OCI-LY7 (cell line): Measurements from ENCODE around the gene SLC35A3. TPM values are rescaled to one million over a fixed set of nuclear protein-coding genes. Genes with fewer than 3 reads are reported as not detected.

Experiments used
- BruUV-seq: library from RNA; stranded (reverse); fragments of 400-500 nt; replicated peaks from 2 replicates; lab custom pipeline; 2021; lab: Mats Ljungman, UMichigan
- CTCF ChIA-PET: fragments of 300-600 bp; sonication (Branson Sonifier 250); formaldehyde crosslinking; loops from one replicate; lab custom pipeline; 2022; ENCODE audit warnings: antibody characterized with exemption; ENCODE audit not compliant: unreplicated experiment; lab: Charles Lee
- POLR2A ChIA-PET: fragments of 300-600 bp; sonication (Branson Sonifier 250); formaldehyde crosslinking; loops from one replicate; lab custom pipeline; 2022; ENCODE audit warnings: antibody characterized with exemption; lab: Charles Lee
- DNase-seq: peaks from one replicate; pipeline ENCODE4 v3.0.0-alpha.2; 2015; ENCODE audit warnings: low spot score
- H2AFZ ChIP-seq: fragments of 200-600 bp; sonication (generic), shearing (Covaris generic); 2 replicates; pipeline ENCODE4 v1.6.1; 2014; ENCODE audit warnings: mild to moderate bottlenecking, antibody characterized with exemption, low read length, moderate library complexity
- H3K27ac ChIP-seq: fragments of 200-600 bp; sonication (generic); 2 replicates; pipeline ENCODE4 v1.5.1; 2014; ENCODE audit warnings: mixed run types, low read depth, mild to moderate bottlenecking, moderate library complexity, low read length, inconsistent platforms; ENCODE audit not compliant: poor library complexity, severe bottlenecking
- H3K36me3 ChIP-seq: fragments of 200-600 bp; sonication (generic); 2 replicates; pipeline ENCODE4 v1.6.1; 2014; ENCODE audit warnings: mild to moderate bottlenecking, antibody characterized with exemption, low read length, moderate library complexity, mixed read lengths; ENCODE audit not compliant: insufficient read depth
- H3K4me1 ChIP-seq: fragments of 200-600 bp; sonication (generic); 2 replicates; pipeline ENCODE4 v1.5.1; 2014; ENCODE audit warnings: mild to moderate bottlenecking, low read length; ENCODE audit not compliant: insufficient read depth, poor library complexity, severe bottlenecking
- H3K4me2 ChIP-seq: fragments of 200-600 bp; sonication (generic); 2 replicates; pipeline ENCODE4 v1.6.1; 2014; ENCODE audit warnings: mild to moderate bottlenecking, low read length
- H3K4me3 ChIP-seq: fragments of 200-600 bp; sonication (generic); 2 replicates; pipeline ENCODE4 v1.5.1; 2014; ENCODE audit warnings: mild to moderate bottlenecking, low read depth, low read length; ENCODE audit not compliant: poor library complexity, severe bottlenecking
- H3K79me2 ChIP-seq: fragments of 200-600 bp; sonication (generic); 2 replicates; pipeline ENCODE4 v1.6.1; 2016; ENCODE audit warnings: low read depth, mild to moderate bottlenecking, low read length, moderate library complexity, mixed read lengths; ENCODE audit not compliant: insufficient read depth
- H3K9me2 ChIP-seq: fragments of 200-600 bp; sonication (generic); 2 replicates; pipeline ENCODE4 v1.6.1; 2016; ENCODE audit warnings: mild to moderate bottlenecking, low read length, mixed read lengths; ENCODE audit not compliant: insufficient read depth
- H3K9me3 ChIP-seq: fragments of 200-600 bp; sonication (generic); 2 replicates; pipeline ENCODE4 v1.6.1; 2014; ENCODE audit warnings: mild to moderate bottlenecking, mixed run types, low read length, mixed read lengths
- H4K20me1 ChIP-seq: fragments of 200-600 bp; sonication (generic); 2 replicates; pipeline ENCODE4 v1.6.1; 2014; ENCODE audit warnings: mild to moderate bottlenecking, antibody characterized with exemption, low read length, moderate library complexity, mixed read lengths; ENCODE audit not compliant: insufficient read depth
- EZH2phosphoT487 ChIP-seq: fragments of 200-600 bp; sonication (generic); IDR thresholded peaks from 2 replicates; pipeline ENCODE4 v1.6.1; 2018; ENCODE audit warnings: low read depth, borderline replicate concordance, mild to moderate bottlenecking, mixed run types, antibody characterized with exemption, low read length, moderate library complexity, mixed read lengths
- intact Hi-C: fragments of 100-400 bp; cut with micrococcal nuclease; formaldehyde crosslinking; loops from one replicate; pipeline ENCODE4 v1.10.0; 2022; ENCODE audit not compliant: unreplicated experiment
- total RNA-seq, 2 experiments: library from RNA; depleted of rRNA in 1 of 2; stranded (reverse); fragments of >200 nt in 1 of 2; shearing (Covaris generic) in 1 of 2; gene quantifications; 2 replicates each; pipeline ENCODE4 v1.2.3, GENCODE V29; 2014 to 2022
- TF ChIP-seq, protein P1 (sequence below): fragments of 200-600 bp; sonication (generic); conservative IDR thresholded peaks from 2 replicates; pipeline ENCODE4 v1.5.1; 2014; ENCODE audit warnings: mild to moderate bottlenecking, antibody characterized with exemption, low read length, moderate library complexity, mixed read lengths

The SLC35A3 gene
- total RNA-seq, 2 experiments from 2014 or later: 24.8 to 26.8 TPM

DNA sequence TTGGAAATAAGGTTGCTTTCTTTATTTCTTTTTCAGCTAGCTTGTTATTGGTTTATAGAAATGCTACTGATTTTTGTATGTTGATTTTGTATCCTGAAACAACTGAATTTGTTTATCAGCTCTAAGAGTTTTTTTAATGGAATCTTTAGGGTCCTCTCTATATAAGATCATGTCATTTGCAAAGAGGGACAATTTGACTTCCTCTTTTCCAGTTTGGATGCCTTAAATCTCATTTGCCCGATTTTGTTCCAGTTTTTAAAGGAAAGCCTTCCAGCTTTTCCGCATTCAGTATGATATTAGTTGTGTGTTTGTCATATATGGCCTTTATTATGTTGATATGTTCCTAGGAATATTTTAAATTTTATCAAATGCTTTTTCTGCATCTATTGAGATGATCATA, 31.7 kb downstream of the SLC35A3 start:
- CTCF ChIA-PET: no interaction called here
- H3K36me3 ChIP-seq: peaks cover 43% of the 10 kb centered on the region
- POLR2A ChIA-PET: interaction anchor here (0.6 kb wide), 1 partner anchor 150 kb away, joined by 5 read pairs; no protein-coding TSS in a partner anchor

DNA sequence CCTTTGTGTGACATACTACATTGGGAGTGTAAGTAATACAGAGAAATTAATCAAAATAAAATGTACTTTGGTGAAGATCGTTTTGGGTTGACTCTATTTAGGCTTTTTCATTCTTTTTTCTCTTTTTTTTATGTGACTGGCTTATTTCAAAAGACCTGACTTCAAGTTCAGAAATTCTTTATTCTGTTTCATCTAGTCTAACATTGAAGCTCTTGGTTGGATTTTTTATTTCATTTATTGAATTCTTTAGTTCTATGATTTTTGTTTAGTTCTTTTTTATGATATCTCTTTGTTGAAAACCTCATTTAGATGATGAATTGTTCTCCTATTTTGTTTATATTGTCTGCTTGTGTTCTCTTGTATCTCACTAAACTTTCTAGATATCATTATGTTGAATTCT, 35.6 kb downstream of the SLC35A3 start:
- peaks cover 25% of the 10 kb centered on the region; the same call in 1 of the 2 replicates for H3K79me2 ChIP-seq
- BruUV-seq: no TSS peak
- no peak overlapping the region for H3K4me3 ChIP-seq
- H3K4me2 ChIP-seq: no peak overlapping the region
- H3K36me3 ChIP-seq: peaks cover 50% of the 10 kb centered on the region
- no peak for DNase-seq
- ChIA-PET CTCF (no interaction called here), POLR2A (no interaction called here)
- TF ChIP-seq EZH2phosphoT487: no peak
- TF ChIP-seq, protein P1, sequence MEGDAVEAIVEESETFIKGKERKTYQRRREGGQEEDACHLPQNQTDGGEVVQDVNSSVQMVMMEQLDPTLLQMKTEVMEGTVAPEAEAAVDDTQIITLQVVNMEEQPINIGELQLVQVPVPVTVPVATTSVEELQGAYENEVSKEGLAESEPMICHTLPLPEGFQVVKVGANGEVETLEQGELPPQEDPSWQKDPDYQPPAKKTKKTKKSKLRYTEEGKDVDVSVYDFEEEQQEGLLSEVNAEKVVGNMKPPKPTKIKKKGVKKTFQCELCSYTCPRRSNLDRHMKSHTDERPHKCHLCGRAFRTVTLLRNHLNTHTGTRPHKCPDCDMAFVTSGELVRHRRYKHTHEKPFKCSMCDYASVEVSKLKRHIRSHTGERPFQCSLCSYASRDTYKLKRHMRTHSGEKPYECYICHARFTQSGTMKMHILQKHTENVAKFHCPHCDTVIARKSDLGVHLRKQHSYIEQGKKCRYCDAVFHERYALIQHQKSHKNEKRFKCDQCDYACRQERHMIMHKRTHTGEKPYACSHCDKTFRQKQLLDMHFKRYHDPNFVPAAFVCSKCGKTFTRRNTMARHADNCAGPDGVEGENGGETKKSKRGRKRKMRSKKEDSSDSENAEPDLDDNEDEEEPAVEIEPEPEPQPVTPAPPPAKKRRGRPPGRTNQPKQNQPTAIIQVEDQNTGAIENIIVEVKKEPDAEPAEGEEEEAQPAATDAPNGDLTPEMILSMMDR: no peak
- peaks cover 11% of the 10 kb centered on the region; the same call in 1 of the 2 replicates for H3K9me3 ChIP-seq
- H4K20me1 ChIP-seq: no peaks in the 10 kb centered on the region
- intact Hi-C loops: no loop called here
- no peaks in the 10 kb centered on the region for H3K4me1 ChIP-seq
- H3K9me2 ChIP-seq: no peaks in the 10 kb centered on the region
- no peak overlapping the region for H3K27ac ChIP-seq
- H2AFZ ChIP-seq: no peak overlapping the region

More for the DNA sequence above, 31.7 kb downstream of the SLC35A3 start:
- H4K20me1 ChIP-seq: no peaks in the 10 kb centered on the region
- peaks cover 11% of the 10 kb centered on the region; the same call in 1 of the 2 replicates for H3K9me3 ChIP-seq
- no peak overlapping the region for H3K4me3 ChIP-seq
- no peak for DNase-seq
- H3K4me1 ChIP-seq: no peaks in the 10 kb centered on the region
- no peak overlapping the region for H3K4me2 ChIP-seq
- H3K9me2 ChIP-seq: no peaks in the 10 kb centered on the region
- TF ChIP-seq, protein P1: no peak
- no peak for TF ChIP-seq EZH2phosphoT487
- no peak overlapping the region for H3K27ac ChIP-seq
- intact Hi-C loops: no loop called here
- H2AFZ ChIP-seq: no peak overlapping the region
- peaks cover 25% of the 10 kb centered on the region; the same call in 1 of the 2 replicates for H3K79me2 ChIP-seq
- no TSS peak for BruUV-seq

DNA sequence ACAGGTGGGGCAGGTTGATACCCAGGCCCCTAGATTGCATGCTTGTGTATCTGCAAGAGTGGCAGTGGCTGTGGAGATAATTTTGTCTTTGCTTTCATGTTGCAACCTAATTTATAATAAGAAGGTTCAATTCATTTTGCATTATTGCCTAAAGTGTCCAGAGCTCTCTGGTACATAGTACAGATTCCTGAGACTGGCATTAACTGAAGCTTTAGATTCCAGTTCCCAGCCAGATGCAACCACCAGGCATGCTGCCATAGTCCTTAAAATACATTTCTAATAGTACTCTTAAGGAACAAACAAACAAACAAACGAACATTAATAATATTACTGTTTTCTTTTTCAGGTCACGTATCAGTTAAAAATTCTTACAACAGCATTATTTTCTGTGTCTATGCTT, 36.9 kb downstream of the SLC35A3 start:
- intact Hi-C loops: no loop called here
- POLR2A ChIA-PET: no interaction called here
- no peak for TF ChIP-seq EZH2phosphoT487
- TF ChIP-seq, protein P1: no peak

More for the DNA sequence above, 36.9 kb downstream of the SLC35A3 start:
- no peak overlapping the region for H3K4me3 ChIP-seq
- peaks cover 22% of the 10 kb centered on the region; the same call in 1 of the 2 replicates for H3K79me2 ChIP-seq
- BruUV-seq: no TSS peak
- no peaks in the 10 kb centered on the region for H3K9me2 ChIP-seq
- H2AFZ ChIP-seq: no peak overlapping the region
- peaks cover 48% of the 10 kb centered on the region for H3K36me3 ChIP-seq
- H3K4me1 ChIP-seq: no peaks in the 10 kb centered on the region
- no peak for DNase-seq
- H3K4me2 ChIP-seq: no peak overlapping the region
- H3K9me3 ChIP-seq: peaks cover 11% of the 10 kb centered on the region; the same call in 1 of the 2 replicates
- H4K20me1 ChIP-seq: no peaks in the 10 kb centered on the region
- CTCF ChIA-PET: no interaction called here
- no peak overlapping the region for H3K27ac ChIP-seq
